Epithelial cell of esophagus (primary cell): ENCODE results near the gene EFNA3.

Experiments
- DNase-seq: peaks from one replicate; pipeline ENCODE4 v3.0.0; 2010; ENCODE audit warnings: low read depth
- H3K4me3 ChIP-seq: 2 replicates; pipeline ENCODE4 v1.5.1; 2011; ENCODE audit warnings: mild to moderate bottlenecking, low read length, control low read depth
- TF ChIP-seq, protein P1 (sequence below): IDR thresholded peaks from 2 replicates; pipeline ENCODE4 v1.5.1; 2011; ENCODE audit warnings: low read depth, mild to moderate bottlenecking, low read length, control low read depth, inconsistent platforms; ENCODE audit not compliant: insufficient read depth; ENCODE audit errors: missing control alignments

Gene EFNA3

GRCh38 chr1:155091071-155092051 is 12.7 kb downstream of the EFNA3 start:
- no peak overlapping the region for H3K4me3 ChIP-seq
- DNase-seq, result peak; percentile 68
- TF ChIP-seq, protein P1, sequence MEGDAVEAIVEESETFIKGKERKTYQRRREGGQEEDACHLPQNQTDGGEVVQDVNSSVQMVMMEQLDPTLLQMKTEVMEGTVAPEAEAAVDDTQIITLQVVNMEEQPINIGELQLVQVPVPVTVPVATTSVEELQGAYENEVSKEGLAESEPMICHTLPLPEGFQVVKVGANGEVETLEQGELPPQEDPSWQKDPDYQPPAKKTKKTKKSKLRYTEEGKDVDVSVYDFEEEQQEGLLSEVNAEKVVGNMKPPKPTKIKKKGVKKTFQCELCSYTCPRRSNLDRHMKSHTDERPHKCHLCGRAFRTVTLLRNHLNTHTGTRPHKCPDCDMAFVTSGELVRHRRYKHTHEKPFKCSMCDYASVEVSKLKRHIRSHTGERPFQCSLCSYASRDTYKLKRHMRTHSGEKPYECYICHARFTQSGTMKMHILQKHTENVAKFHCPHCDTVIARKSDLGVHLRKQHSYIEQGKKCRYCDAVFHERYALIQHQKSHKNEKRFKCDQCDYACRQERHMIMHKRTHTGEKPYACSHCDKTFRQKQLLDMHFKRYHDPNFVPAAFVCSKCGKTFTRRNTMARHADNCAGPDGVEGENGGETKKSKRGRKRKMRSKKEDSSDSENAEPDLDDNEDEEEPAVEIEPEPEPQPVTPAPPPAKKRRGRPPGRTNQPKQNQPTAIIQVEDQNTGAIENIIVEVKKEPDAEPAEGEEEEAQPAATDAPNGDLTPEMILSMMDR, result peak; percentile 95

DNA sequence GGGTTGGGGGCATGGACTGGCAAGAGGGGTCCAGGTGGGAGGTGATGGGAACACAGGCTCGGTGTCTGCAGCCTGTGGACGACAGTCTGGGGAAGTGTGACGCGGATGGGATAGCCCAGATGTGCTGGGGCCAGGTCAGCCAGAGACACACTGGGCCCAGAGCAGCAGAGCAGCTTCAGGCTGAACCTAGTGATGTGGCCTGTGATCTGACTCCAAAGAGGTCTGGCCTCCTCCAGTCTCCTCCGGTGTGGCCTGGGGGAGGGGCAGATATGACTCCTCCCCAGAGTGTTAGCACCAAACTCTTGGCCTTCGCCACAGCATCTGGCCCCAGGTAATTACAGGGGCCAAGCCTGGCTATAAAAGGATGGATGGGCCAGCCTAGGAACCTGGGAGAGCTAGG is 13.5 kb downstream of the EFNA3 start:
- TF ChIP-seq, protein P1, result no peak
- DNase-seq, result no peak

DNA sequence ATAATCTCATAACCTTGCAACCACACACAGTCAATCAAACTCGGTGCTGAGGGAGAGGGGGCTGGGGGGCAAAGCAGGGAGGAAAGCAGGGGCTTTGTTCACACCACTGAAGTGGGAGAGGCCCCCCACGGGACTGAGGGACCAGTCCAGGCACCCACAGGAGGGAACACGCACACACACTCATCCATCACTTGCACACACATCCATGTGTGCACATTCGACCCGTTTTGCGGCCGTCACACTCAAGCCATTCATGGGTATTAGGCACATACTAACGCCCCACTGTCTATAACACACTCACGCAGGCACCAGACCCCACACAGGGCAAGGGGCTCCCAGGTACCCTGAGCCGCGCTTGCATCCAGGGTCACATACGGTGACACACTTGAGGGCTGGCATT is 14.0 kb downstream of the EFNA3 start:
- no peak overlapping the region for H3K4me3 ChIP-seq
- TF ChIP-seq, protein P1, result no peak
- DNase-seq, result no peak

More for the DNA sequence above, 13.5 kb downstream of the EFNA3 start:
- H3K4me3 ChIP-seq, result no peak overlapping the region

- TF ChIP-seq, protein P1, result peak; percentile 64
- H3K4me3 ChIP-seq, result no peak overlapping the region
- peak; percentile 68 for DNase-seq
Observed at GRCh38 chr1:155093911-155094621, 15.4 kb downstream of the EFNA3 start.

GRCh38 chr1:155094622-155094948 is 15.9 kb downstream of the EFNA3 start:
- TF ChIP-seq, protein P1, result no peak
- H3K4me3 ChIP-seq, result no peak overlapping the region
- DNase-seq, result no peak

DNA sequence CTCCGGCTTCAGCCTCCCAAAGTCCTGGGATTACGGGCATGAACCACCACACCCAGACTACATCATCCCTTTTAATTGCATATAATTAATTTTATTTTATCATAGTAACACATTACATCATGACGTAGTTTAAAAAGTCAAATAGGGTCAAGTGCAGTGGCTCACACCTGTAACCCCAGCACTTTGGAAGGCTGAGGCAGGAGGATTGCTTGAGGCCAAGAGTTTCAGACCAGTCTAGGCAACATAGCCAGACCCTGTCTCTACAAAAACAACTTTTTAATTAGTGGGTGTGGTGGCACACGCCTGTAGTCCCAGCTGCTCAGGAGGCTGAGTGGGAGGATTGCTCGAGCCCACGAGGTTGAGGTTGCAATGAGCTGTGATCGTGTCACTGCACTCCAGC is 20.7 kb downstream of the EFNA3 start:
- no peak for DNase-seq
- TF ChIP-seq, protein P1, result no peak
- H3K4me3 ChIP-seq, result no peak overlapping the region
